ENCODE data around the gene LOC128125822. TPM values are rescaled to one million over a fixed set of nuclear protein-coding genes. Genes with fewer than 3 reads are reported as not detected.

The LOC128125822 gene

GRCh38 chr6:63611560-63611959 lies 39.3 kb downstream of the LOC128125822 start:
- ChIA-PET POLR2A (no interaction called here), CTCF (interaction anchor here (1.1 kb wide), 1 partner anchor 13 kb away, joined by 3 read pairs; no protein-coding TSS in a partner anchor)
- ATAC-seq: no peak
- no peaks in the 10 kb centered on the region; the same call in 1 of the 2 replicates for H3K27me3 ChIP-seq (ENCODE audit: control insufficient read depth, insufficient read depth, low read length)
- H3K27ac ChIP-seq (ENCODE audit: low read length): no peak overlapping the region
- H3K36me3 ChIP-seq (ENCODE audit: control insufficient read depth, insufficient read depth, low read length): no peaks in the 10 kb centered on the region
- intact Hi-C loops (cut with micrococcal nuclease; ENCODE audit: unreplicated experiment): no loop called here
- H3K4me1 ChIP-seq (ENCODE audit: control insufficient read depth, insufficient read depth, low read length): no peaks in the 10 kb centered on the region
- no peak overlapping the region for H3K4me3 ChIP-seq (ENCODE audit: low read depth in 2 of 2, low read length in 2 of 2)
- H3K9me3 ChIP-seq (ENCODE audit: control insufficient read depth, insufficient read depth, low read depth, low read length): no peaks in the 10 kb centered on the region
- no peak for DNase-seq (ENCODE audit: low read depth, low spot score)
- TF ChIP-seq POLR2AphosphoS5 (IDR thresholded peaks at IDR 0.05; ENCODE audit: low read depth, low read length) (no peak), SIN3A (IDR thresholded peaks at IDR 0.05; ENCODE audit: borderline replicate concordance, insufficient read depth, low read depth, low read length) (no peak), CTCF (IDR thresholded peaks at IDR 0.05) (no peak), TCF7L2 (IDR thresholded peaks at IDR 0.05; ENCODE audit: low read depth, low read length) (no peak)
- TF ChIP-seq, protein P1, sequence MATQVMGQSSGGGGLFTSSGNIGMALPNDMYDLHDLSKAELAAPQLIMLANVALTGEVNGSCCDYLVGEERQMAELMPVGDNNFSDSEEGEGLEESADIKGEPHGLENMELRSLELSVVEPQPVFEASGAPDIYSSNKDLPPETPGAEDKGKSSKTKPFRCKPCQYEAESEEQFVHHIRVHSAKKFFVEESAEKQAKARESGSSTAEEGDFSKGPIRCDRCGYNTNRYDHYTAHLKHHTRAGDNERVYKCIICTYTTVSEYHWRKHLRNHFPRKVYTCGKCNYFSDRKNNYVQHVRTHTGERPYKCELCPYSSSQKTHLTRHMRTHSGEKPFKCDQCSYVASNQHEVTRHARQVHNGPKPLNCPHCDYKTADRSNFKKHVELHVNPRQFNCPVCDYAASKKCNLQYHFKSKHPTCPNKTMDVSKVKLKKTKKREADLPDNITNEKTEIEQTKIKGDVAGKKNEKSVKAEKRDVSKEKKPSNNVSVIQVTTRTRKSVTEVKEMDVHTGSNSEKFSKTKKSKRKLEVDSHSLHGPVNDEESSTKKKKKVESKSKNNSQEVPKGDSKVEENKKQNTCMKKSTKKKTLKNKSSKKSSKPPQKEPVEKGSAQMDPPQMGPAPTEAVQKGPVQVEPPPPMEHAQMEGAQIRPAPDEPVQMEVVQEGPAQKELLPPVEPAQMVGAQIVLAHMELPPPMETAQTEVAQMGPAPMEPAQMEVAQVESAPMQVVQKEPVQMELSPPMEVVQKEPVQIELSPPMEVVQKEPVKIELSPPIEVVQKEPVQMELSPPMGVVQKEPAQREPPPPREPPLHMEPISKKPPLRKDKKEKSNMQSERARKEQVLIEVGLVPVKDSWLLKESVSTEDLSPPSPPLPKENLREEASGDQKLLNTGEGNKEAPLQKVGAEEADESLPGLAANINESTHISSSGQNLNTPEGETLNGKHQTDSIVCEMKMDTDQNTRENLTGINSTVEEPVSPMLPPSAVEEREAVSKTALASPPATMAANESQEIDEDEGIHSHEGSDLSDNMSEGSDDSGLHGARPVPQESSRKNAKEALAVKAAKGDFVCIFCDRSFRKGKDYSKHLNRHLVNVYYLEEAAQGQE (IDR thresholded peaks at IDR 0.05; ENCODE audit: insufficient read depth in 1 of 2, low read depth in 2 of 2, low read length in 1 of 2): no peak
- in situ Hi-C loops (cut with HindIII; ENCODE audit: low pct_unique_long_range_greater_than_20kb, low sequenced_read_pairs): no loop called here
- BruUV-seq (replicated peaks): no TSS peak

- intact Hi-C loops (cut with micrococcal nuclease; ENCODE audit: unreplicated experiment): no loop called here
- ATAC-seq (no peak), DNase-seq (ENCODE audit: low read depth, low spot score) (no peak)
- CTCF ChIA-PET: no interaction called here
- Histone ChIP-seq H3K27ac (ENCODE audit: low read length) (no peak overlapping the region), H3K27me3 (ENCODE audit: control insufficient read depth, insufficient read depth, low read length) (peaks cover 5% of the 10 kb centered on the region), H3K36me3 (ENCODE audit: control insufficient read depth, insufficient read depth, low read length) (no peaks in the 10 kb centered on the region), H3K4me1 (ENCODE audit: control insufficient read depth, insufficient read depth, low read length) (no peaks in the 10 kb centered on the region), H3K4me3 (ENCODE audit: low read depth in 2 of 2, low read length in 2 of 2) (no peak overlapping the region), H3K9me3 (ENCODE audit: control insufficient read depth, insufficient read depth, low read depth, low read length) (no peaks in the 10 kb centered on the region)
- POLR2A ChIA-PET: no interaction called here
- TF ChIP-seq TCF7L2 (IDR thresholded peaks at IDR 0.05; ENCODE audit: low read depth, low read length): no peak
- TF ChIP-seq, protein P1 (IDR thresholded peaks at IDR 0.05; ENCODE audit: insufficient read depth in 1 of 2, low read depth in 2 of 2, low read length in 1 of 2): no peak
- TF ChIP-seq POLR2AphosphoS5 (IDR thresholded peaks at IDR 0.05; ENCODE audit: low read depth, low read length): no peak
- no peak for TF ChIP-seq CTCF (IDR thresholded peaks at IDR 0.05)
- no peak for TF ChIP-seq SIN3A (IDR thresholded peaks at IDR 0.05; ENCODE audit: borderline replicate concordance, insufficient read depth, low read depth, low read length)
- in situ Hi-C loops (cut with HindIII; ENCODE audit: low pct_unique_long_range_greater_than_20kb, low sequenced_read_pairs): no loop called here
- BruUV-seq (replicated peaks): no TSS peak
Observed at GRCh38 chr6:63615590-63615989, 43.3 kb downstream of the LOC128125822 start.

Other genes with a start within 250 kb of the LOC128125822 start
- gene PTP4A1, start within 50 bp of the LOC128125822 start, total RNA-seq (2021; ENCODE audit: unreplicated experiment): 71.0 TPM
- 40.0 TPM for gene PHF3, start 63.3 kb downstream of the LOC128125822 start, total RNA-seq (2021; ENCODE audit: unreplicated experiment)